T-cell (primary cell): ENCODE data around the gene WNK1. TPM values are rescaled to one million over a fixed set of nuclear protein-coding genes. Genes with fewer than 3 reads are reported as not detected.
"Not testable (repeated sequence)": the region's sequence is repeated elsewhere in the genome, so short reads cannot be mapped to it uniquely, and the experiment has no call there.

Experiments
- ATAC-seq, 4 experiments: fragments of 200-7000 bp in 3 of 4; fragments of 150-1000 bp in 1 of 4; cut with Tn5 transposase; replicated peaks in 1 of 4; 1 replicate in 3 of 4; 2 replicates in 1 of 4; pipeline ENCODE4 v1.10.0; 2021; ENCODE audit warnings: moderate library complexity in 3 of 4, mild to moderate bottlenecking in 2 of 4, moderate number of reproducible peaks in 1 of 4
- CTCF ChIA-PET, 2 donors: fragments of 300-600 bp; sonication (Branson Sonifier 250); formaldehyde crosslinking; loops; one replicate each; lab custom pipeline; 2022; ENCODE audit warnings: antibody characterized with exemption in 2 of 2; lab: Charles Lee
- POLR2A ChIA-PET, 2 donors: fragments of 300-600 bp; sonication (Branson Sonifier 250); formaldehyde crosslinking; loops; one replicate each; lab custom pipeline; 2022; ENCODE audit warnings: antibody characterized with exemption in 2 of 2; lab: Charles Lee
- DNase-seq, 35 experiments: peaks; one replicate each; pipeline versions ENCODE4 v3.0.0 to v3.0.0-alpha.2; 2013 to 2023
- H3K27ac ChIP-seq: one replicate; pipeline ENCODE4 v1.5.1; 2013; ENCODE audit warnings: low read length
- H3K27me3 ChIP-seq, 2 experiments: replicated peaks in 1 of 2; 1 replicate in 1 of 2; 2 replicates in 1 of 2; pipeline versions ENCODE4 v1.6.1 to v1.7.0; 2013; ENCODE audit warnings: low read length in 1 of 2, mixed read lengths in 1 of 2; ENCODE audit not compliant: control insufficient read depth in 2 of 2, insufficient read depth in 2 of 2; ENCODE audit errors: extremely low read depth in 1 of 2
- H3K36me3 ChIP-seq, 2 donors: 1 replicate in 1 of 2; 2 replicates in 1 of 2; pipeline versions ENCODE4 v1.6.1 to v1.7.0; 2013; ENCODE audit warnings: low read length in 1 of 2; ENCODE audit not compliant: control insufficient read depth in 2 of 2, insufficient read depth in 1 of 2; ENCODE audit errors: extremely low read depth in 1 of 2
- H3K4me1 ChIP-seq, 2 experiments: 1 replicate in 1 of 2; 2 replicates in 1 of 2; pipeline versions ENCODE4 v1.6.1 to v1.7.0; 2013; ENCODE audit warnings: low read length in 2 of 2, mixed read lengths in 1 of 2; ENCODE audit not compliant: insufficient read depth in 2 of 2, control insufficient read depth in 1 of 2; ENCODE audit errors: extremely low read depth in 1 of 2
- H3K4me3 ChIP-seq, 2 donors: 1 replicate in 1 of 2; 2 replicates in 1 of 2; pipeline versions ENCODE4 v1.5.1 to v1.7.0; 2013; ENCODE audit warnings: mild to moderate bottlenecking in 2 of 2, low read length in 1 of 2, moderate library complexity in 1 of 2; ENCODE audit not compliant: control insufficient read depth in 1 of 2; ENCODE audit errors: extremely low read depth in 1 of 2
- H3K9me3 ChIP-seq: 2 replicates; pipeline ENCODE4 v1.7.0; 2013
- H3K27ac Mint-ChIP-seq, 2 donors: one replicate each; pipeline ENCODE4 v1.8.0; 2020 to 2021; ENCODE audit warnings: mild to moderate bottlenecking in 2 of 2, mixed read lengths in 2 of 2
- H3K27me3 Mint-ChIP-seq, 2 donors: one replicate each; pipeline ENCODE4 v1.8.0; 2021 to 2022; ENCODE audit warnings: mixed read lengths in 2 of 2
- H3K36me3 Mint-ChIP-seq: one replicate; pipeline ENCODE4 v1.8.0; 2021; ENCODE audit warnings: mixed read lengths
- H3K4me1 Mint-ChIP-seq, 3 donors: one replicate each; pipeline ENCODE4 v1.8.0; 2020 to 2022; ENCODE audit warnings: mixed read lengths in 3 of 3, mild to moderate bottlenecking in 1 of 3
- H3K4me3 Mint-ChIP-seq, 3 donors: one replicate each; pipeline ENCODE4 v1.8.0; 2020 to 2022; ENCODE audit warnings: mild to moderate bottlenecking in 3 of 3, mixed read lengths in 3 of 3, moderate library complexity in 3 of 3
- H3K9me3 Mint-ChIP-seq, 3 donors: one replicate each; pipeline ENCODE4 v1.8.0; 2020 to 2022; ENCODE audit warnings: mixed read lengths in 3 of 3
- WGBS: methylation state at CpG from one replicate; pipeline ENCODE4 v1.1.5; 2013; ENCODE audit warnings: missing lambda C conversion rate; ENCODE audit not compliant: insufficient coverage; 5-methylcytosine and 5-hydroxymethylcytosine counted together
- total RNA-seq, 35 experiments: library from RNA in 6 of 35; stranded (reverse) in 6 of 35; fragments of 120-200 nt in 1 of 35; gene quantifications; one replicate each; pipeline versions ENCODE4 v1.2.1 to v1.2.4 and lab custom pipeline; 2013 to 2026

WNK1 gene
- total RNA-seq, 5 donors from 2014 or later (not counting 1 experiment from before 2014, with no cell fraction given) = 168 to 287 (median 179) TPM

- CTCF ChIA-PET = interaction anchor here in 1 of 2 donors (1.6 kb wide), 1 partner anchor 28 kb away, joined by 3 read pairs; no protein-coding TSS in a partner anchor
- Histone ChIP-seq H3K27me3 (no peaks in the 10 kb centered on the region), H3K9me3 (no peaks in the 10 kb centered on the region), H3K27ac (no peak overlapping the region), H3K4me3 (no peak overlapping the region), H3K36me3 (no peaks in the 10 kb centered on the region), H3K4me1 (peaks cover 27 to 34% of the 10 kb centered on the region in 2 experiments)
- Mint-ChIP-seq H3K27me3 (no peaks in the 10 kb centered on the region), H3K9me3 (no peaks in the 10 kb centered on the region), H3K27ac (peak overlapping the region in 1 of 2 donors; percentile 54), H3K4me3 (peak overlapping the region in 1 of 3 donors; percentile 8), H3K4me1 (peaks cover 76 to 82% (median 79%) of the 10 kb centered on the region in 3 donors), H3K36me3 (peaks cover 3% of the 10 kb centered on the region)
- 50% methylated on average over 3 of the region's 4 CpGs for WGBS
- DNase-seq (no peak), ATAC-seq (no peak)
- POLR2A ChIA-PET = no interaction called here
Measured at GRCh38 chr12:788288-788687, 35.9 kb downstream of the WNK1 start.

- ATAC-seq, H3K9me3 ChIP-seq, H3K27me3 Mint-ChIP-seq, POLR2A ChIA-PET, H3K4me3 ChIP-seq, H3K27me3 ChIP-seq, H3K36me3 Mint-ChIP-seq, H3K36me3 ChIP-seq, H3K9me3 Mint-ChIP-seq, DNase-seq: not testable (repeated sequence)
- Histone ChIP-seq H3K4me1 (peaks cover 27 to 33% of the 10 kb centered on the region in 2 experiments), H3K27ac (peak overlapping the region; percentile 3)
- CTCF ChIA-PET = interaction anchor here in 1 of 2 donors (1.6 kb wide), 1 partner anchor 27 kb away, joined by 3 read pairs; no protein-coding TSS in a partner anchor
- WGBS = 60% methylated on average over 1 of the region's 4 CpGs
- H3K27ac Mint-ChIP-seq = peak overlapping the region; percentile 9 to 54
- H3K4me3 Mint-ChIP-seq = peak overlapping the region in 2 of 3 donors; percentile 8 to 18
- H3K4me1 Mint-ChIP-seq = peaks cover 80 to 86% (median 84%) of the 10 kb centered on the region in 3 donors
Measured at GRCh38 chr12:788762-789161, 36.4 kb downstream of the WNK1 start.

GRCh38 chr12:789852-790563 is 37.6 kb downstream of the WNK1 start:
- Mint-ChIP-seq H3K27ac (peak overlapping the region; percentile 76 to 79), H3K4me3 (peak overlapping the region in 1 of 3 donors; percentile 18), H3K9me3 (no peaks in the 10 kb centered on the region), H3K4me1 (peaks cover 85 to 92% (median 88%) of the 10 kb centered on the region in 3 donors), H3K27me3 (no peaks in the 10 kb centered on the region), H3K36me3 (no peaks in the 10 kb centered on the region)
- POLR2A ChIA-PET = interaction anchor here in 1 of 2 donors (0.7 kb wide), 1 partner anchor 9 kb away, joined by 8 read pairs; no protein-coding TSS in a partner anchor
- no peaks in the 10 kb centered on the region for H3K9me3 ChIP-seq
- no CpG with 5 or more reads among the region's 3 CpGs for WGBS
- H3K4me3 ChIP-seq = no peak overlapping the region
- H3K36me3 ChIP-seq = no peaks in the 10 kb centered on the region
- no peaks in the 10 kb centered on the region for H3K27me3 ChIP-seq
- CTCF ChIA-PET = interaction anchor here in 1 of 2 donors (1.0 to 2.2 kb wide), 4 partner anchors 9 to 25 kb away, joined by 4 to 9 read pairs (median 6); no protein-coding TSS in a partner anchor
- peak in 3 of 4 experiments; percentile 12 to 36 (median 32) for ATAC-seq
- H3K27ac ChIP-seq = no peak overlapping the region
- peaks cover 29 to 34% of the 10 kb centered on the region in 2 experiments for H3K4me1 ChIP-seq
- DNase-seq = no peak

- Histone ChIP-seq H3K36me3 (no peaks in the 10 kb centered on the region), H3K27ac (no peak overlapping the region), H3K4me1 (peaks cover 35 to 38% of the 10 kb centered on the region in 2 experiments), H3K9me3 (no peaks in the 10 kb centered on the region), H3K4me3 (no peak overlapping the region), H3K27me3 (no peaks in the 10 kb centered on the region)
- H3K36me3 Mint-ChIP-seq = peaks cover 6% of the 10 kb centered on the region
- peak overlapping the region in 1 of 3 donors; percentile 2 for H3K4me3 Mint-ChIP-seq
- WGBS = no CpG with 5 or more reads among the region's 1 CpG
- H3K27ac Mint-ChIP-seq = peak overlapping the region; percentile 76 to 79
- ATAC-seq (no peak), DNase-seq (no peak)
- H3K27me3 Mint-ChIP-seq = no peaks in the 10 kb centered on the region
- ChIA-PET POLR2A (interaction anchor here in 1 of 2 donors (0.5 to 1.3 kb wide), 2 partner anchors 33 to 160 kb away, joined by 4 to 5 read pairs; no protein-coding TSS in a partner anchor), CTCF (interaction anchor here (0.7 to 2.2 kb wide), 7 partner anchors 10 to 51 kb away, joined by 3 to 9 read pairs (median 4); no protein-coding TSS in a partner anchor)
- H3K4me1 Mint-ChIP-seq = peaks cover 88 to 92% (median 88%) of the 10 kb centered on the region in 3 donors
- no peaks in the 10 kb centered on the region for H3K9me3 Mint-ChIP-seq
Measured at GRCh38 chr12:790608-791007, 38.2 kb downstream of the WNK1 start.

GRCh38 chr12:793037-793436 is 40.7 kb downstream of the WNK1 start:
- no peak overlapping the region for H3K4me3 ChIP-seq
- H3K27me3 Mint-ChIP-seq = no peaks in the 10 kb centered on the region
- H3K4me1 Mint-ChIP-seq = peaks cover 90 to 93% (median 91%) of the 10 kb centered on the region in 3 donors
- POLR2A ChIA-PET = interaction anchor here in 1 of 2 donors (0.6 kb wide), 1 partner anchor 13 kb away, joined by 3 read pairs; no protein-coding TSS in a partner anchor
- CTCF ChIA-PET = interaction anchor here (0.5 to 1.9 kb wide), 3 partner anchors 19 to 23 kb away, joined by 3 to 8 read pairs (median 4); no protein-coding TSS in a partner anchor
- H3K27me3 ChIP-seq = no peaks in the 10 kb centered on the region
- peak overlapping the region in 1 of 2 donors; percentile 23 for H3K27ac Mint-ChIP-seq
- H3K9me3 ChIP-seq = no peaks in the 10 kb centered on the region
- H3K4me3 Mint-ChIP-seq = no peak overlapping the region
- ATAC-seq (no peak), DNase-seq (no peak)
- no peak overlapping the region for H3K27ac ChIP-seq
- H3K36me3 Mint-ChIP-seq = peaks cover 6% of the 10 kb centered on the region
- no CpG with 5 or more reads among the region's 3 CpGs for WGBS
- H3K36me3 ChIP-seq = no peaks in the 10 kb centered on the region
- no peaks in the 10 kb centered on the region for H3K9me3 Mint-ChIP-seq
- peaks cover 29 to 33% of the 10 kb centered on the region in 2 experiments for H3K4me1 ChIP-seq

GRCh38 chr12:793711-794110 is 41.3 kb downstream of the WNK1 start:
- Histone ChIP-seq H3K9me3 (no peaks in the 10 kb centered on the region), H3K27me3 (no peaks in the 10 kb centered on the region), H3K36me3 (no peaks in the 10 kb centered on the region), H3K27ac (no peak overlapping the region), H3K4me1 (peaks cover 25 to 33% of the 10 kb centered on the region in 2 experiments), H3K4me3 (no peak overlapping the region)
- Mint-ChIP-seq H3K36me3 (peaks cover 6% of the 10 kb centered on the region), H3K4me1 (peaks cover 89 to 94% (median 89%) of the 10 kb centered on the region in 3 donors), H3K27ac (peak overlapping the region in 1 of 2 donors; percentile 0), H3K4me3 (no peak overlapping the region), H3K9me3 (no peaks in the 10 kb centered on the region), H3K27me3 (no peaks in the 10 kb centered on the region)
- CTCF ChIA-PET = interaction anchor here in 1 of 2 donors (0.6 kb wide), 1 partner anchor 24 kb away, joined by 4 read pairs; no protein-coding TSS in a partner anchor
- DNase-seq = no peak
- no peak for ATAC-seq
- POLR2A ChIA-PET = interaction anchor here in 1 of 2 donors (0.6 kb wide), 1 partner anchor 13 kb away, joined by 3 read pairs; no protein-coding TSS in a partner anchor
